ENCODE data around the gene TP53I13. TPM values are rescaled to one million over a fixed set of nuclear protein-coding genes. Genes with fewer than 3 reads are reported as not detected.
A peak's percentile ranks its signal among the peaks of the same experiment; 100 is the strongest.

The TP53I13 gene
- total and polyA plus RNA-seq, 2 of the 13 experiments (the other 11 are each of a cell fraction or from before 2014, with no cell fraction given) = 16.9 to 25.7 TPM

- TF ChIP-seq ZNF503 (CRISPR knock-in tag; IDR thresholded peaks at IDR 0.05) = peak; percentile 38; the same call in 1 of the 2 replicates
- TF ChIP-seq ZBTB26 (CRISPR knock-in tag; IDR thresholded peaks at IDR 0.05; ENCODE audit: borderline replicate concordance) = 0 out of 2 replicates have a peak, but pooled peaks have one; percentile 50
- TF ChIP-seq ZNF629 (CRISPR knock-in tag; conservative IDR thresholded peaks at IDR 0.05) = peak; percentile 47; the same call in 1 of the 2 replicates
- TF ChIP-seq ZNF331 (CRISPR knock-in tag; IDR thresholded peaks at IDR 0.05) = no peak; the same call in 1 of the 2 replicates
- peak; percentile 97 for TF ChIP-seq ZNF687 (CRISPR knock-in tag; IDR thresholded peaks at IDR 0.05)
- TF ChIP-seq ZNF710 (CRISPR knock-in tag; IDR thresholded peaks at IDR 0.05; ENCODE audit: borderline replicate concordance) = peak; percentile 62; the same call in 1 of the 2 replicates
- peak; percentile 81; the same call in 1 of the 2 replicates for TF ChIP-seq MYPOP (CRISPR knock-in tag; IDR thresholded peaks at IDR 0.05)
- no peak; the same call in 1 of the 2 replicates for TF ChIP-seq ZNF607 (CRISPR knock-in tag; IDR thresholded peaks at IDR 0.05; ENCODE audit: borderline replicate concordance)
- TF ChIP-seq MAFK (conservative IDR thresholded peaks at IDR 0.05 in 1 of 2, IDR thresholded peaks at IDR 0.05 in 1 of 2; ENCODE audit: low read length in 2 of 2) = peak; percentile 99 to 100
- no peak for TF ChIP-seq TP53 (CRISPR knock-in tag; conservative IDR thresholded peaks at IDR 0.05)
- TF ChIP-seq ETS1 (CRISPR knock-in tag; IDR thresholded peaks at IDR 0.05) = no peak
- 0 out of 2 replicates have a peak, but pooled peaks have one; percentile 14 for TF ChIP-seq ZNF589 (CRISPR knock-in tag; conservative IDR thresholded peaks at IDR 0.05)
- no peak for TF ChIP-seq BHLHE40 (IDR thresholded peaks at IDR 0.05; ENCODE audit: low read length)
- peak; percentile 85; the same call in 1 of the 2 replicates for TF ChIP-seq NCOR1 (IDR thresholded peaks at IDR 0.05; ENCODE audit: borderline replicate concordance, low read length)
These were observed 6.4 kb downstream of the TP53I13 start (continued) for GRCh38 chr17:29574732-29575510.

Measured in HepG2 (cell line).